ENCODE data around the gene TAP1.

DNA sequence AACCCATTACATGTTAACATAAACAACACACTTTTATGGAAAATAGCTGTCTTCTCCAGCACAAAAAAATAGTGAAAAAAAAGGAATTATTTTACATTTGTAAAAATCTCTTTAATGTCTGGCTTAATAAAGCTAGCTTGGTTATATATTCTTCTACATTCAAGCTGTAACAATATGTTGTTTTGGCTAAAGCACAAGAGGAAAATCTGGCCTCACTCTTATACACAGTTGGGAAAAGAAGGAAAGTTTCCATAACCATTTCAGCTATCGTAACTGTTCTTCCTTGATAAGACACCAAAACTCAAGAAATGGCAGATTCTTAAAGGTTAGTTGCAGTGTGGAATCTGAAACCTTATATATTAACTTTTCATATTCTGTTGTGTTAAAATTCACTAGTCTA lies 44.3 kb downstream of the TAP1 start:
- TF ChIP-seq, protein P1, sequence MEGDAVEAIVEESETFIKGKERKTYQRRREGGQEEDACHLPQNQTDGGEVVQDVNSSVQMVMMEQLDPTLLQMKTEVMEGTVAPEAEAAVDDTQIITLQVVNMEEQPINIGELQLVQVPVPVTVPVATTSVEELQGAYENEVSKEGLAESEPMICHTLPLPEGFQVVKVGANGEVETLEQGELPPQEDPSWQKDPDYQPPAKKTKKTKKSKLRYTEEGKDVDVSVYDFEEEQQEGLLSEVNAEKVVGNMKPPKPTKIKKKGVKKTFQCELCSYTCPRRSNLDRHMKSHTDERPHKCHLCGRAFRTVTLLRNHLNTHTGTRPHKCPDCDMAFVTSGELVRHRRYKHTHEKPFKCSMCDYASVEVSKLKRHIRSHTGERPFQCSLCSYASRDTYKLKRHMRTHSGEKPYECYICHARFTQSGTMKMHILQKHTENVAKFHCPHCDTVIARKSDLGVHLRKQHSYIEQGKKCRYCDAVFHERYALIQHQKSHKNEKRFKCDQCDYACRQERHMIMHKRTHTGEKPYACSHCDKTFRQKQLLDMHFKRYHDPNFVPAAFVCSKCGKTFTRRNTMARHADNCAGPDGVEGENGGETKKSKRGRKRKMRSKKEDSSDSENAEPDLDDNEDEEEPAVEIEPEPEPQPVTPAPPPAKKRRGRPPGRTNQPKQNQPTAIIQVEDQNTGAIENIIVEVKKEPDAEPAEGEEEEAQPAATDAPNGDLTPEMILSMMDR (IDR thresholded peaks at IDR 0.05): no peak
- TF ChIP-seq POLR2A (IDR thresholded peaks at IDR 0.05): no peak
